Upper lobe of left lung (tissue), 4 donors: ENCODE data around the gene ZDHHC17.

ENCODE experiments used
- CTCF ChIP-seq, 6 experiments: fragments of 450-650 bp in 4 of 6; fragments of 200-600 bp in 2 of 6; sonication (generic) in 2 of 6; IDR thresholded peaks; one replicate each; pipeline ENCODE4 v1.5.1; 2016 to 2019; ENCODE audit warnings: antibody characterized with exemption in 6 of 6
- EP300 ChIP-seq, 4 donors: sonication (generic); formaldehyde crosslinking; IDR thresholded peaks; one replicate each; pipeline ENCODE4 v1.5.1; 2017; ENCODE audit warnings: antibody characterized with exemption in 4 of 4, control low read depth in 2 of 4
- POLR2A ChIP-seq, 4 donors: fragments of 450-650 bp; IDR thresholded peaks; one replicate each; pipeline ENCODE4 v1.5.1; 2016 to 2017; ENCODE audit warnings: antibody characterized with exemption in 4 of 4, mild to moderate bottlenecking in 2 of 4
- POLR2AphosphoS5 ChIP-seq, 2 donors: sonication (generic); formaldehyde crosslinking; IDR thresholded peaks; one replicate each; pipeline ENCODE4 v1.5.1; 2017; ENCODE audit warnings: antibody characterized with exemption in 2 of 2

GRCh38 chr12:76820888-76821482, 57.1 kb downstream of the ZDHHC17 start:
- peak in 2 of 6 experiments; percentile 21 to 39 for TF ChIP-seq CTCF (IDR thresholded peaks at IDR 0.05)
- no peak for TF ChIP-seq POLR2A (IDR thresholded peaks at IDR 0.05)
- TF ChIP-seq EP300 (IDR thresholded peaks at IDR 0.05), result no peak
- no peak for TF ChIP-seq POLR2AphosphoS5 (IDR thresholded peaks at IDR 0.05)
